GM15510 (cell line): ENCODE measurements around the gene NOXA1.

Source experiments
- POLR2A ChIP-seq: IDR thresholded peaks from 3 replicates; pipeline ENCODE4 v1.6.1; 2011; ENCODE audit warnings: borderline replicate concordance; ENCODE audit not compliant: insufficient read length; ENCODE audit errors: extremely low read depth

The NOXA1 gene

DNA sequence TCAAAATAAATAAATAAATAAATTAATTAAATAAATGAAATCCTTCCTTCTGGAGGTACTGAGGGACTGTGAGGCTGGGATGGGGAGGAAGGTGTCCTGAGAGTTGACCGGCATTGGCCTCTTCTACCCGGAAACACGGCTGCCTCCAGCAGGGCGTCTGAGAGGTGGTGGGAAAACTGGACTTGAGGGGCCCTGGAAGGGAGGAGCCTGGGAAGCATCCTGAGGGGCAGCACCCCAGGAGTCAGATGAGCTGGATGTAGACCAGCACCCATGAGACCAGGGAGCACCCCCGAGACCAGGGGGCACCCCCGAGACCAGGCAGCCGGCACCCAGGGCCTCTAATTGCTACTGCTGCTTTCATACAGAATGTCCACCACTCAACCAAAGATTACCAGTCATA lies 44.7 kb downstream of the NOXA1 start:
- TF ChIP-seq POLR2A: no peak

DNA sequence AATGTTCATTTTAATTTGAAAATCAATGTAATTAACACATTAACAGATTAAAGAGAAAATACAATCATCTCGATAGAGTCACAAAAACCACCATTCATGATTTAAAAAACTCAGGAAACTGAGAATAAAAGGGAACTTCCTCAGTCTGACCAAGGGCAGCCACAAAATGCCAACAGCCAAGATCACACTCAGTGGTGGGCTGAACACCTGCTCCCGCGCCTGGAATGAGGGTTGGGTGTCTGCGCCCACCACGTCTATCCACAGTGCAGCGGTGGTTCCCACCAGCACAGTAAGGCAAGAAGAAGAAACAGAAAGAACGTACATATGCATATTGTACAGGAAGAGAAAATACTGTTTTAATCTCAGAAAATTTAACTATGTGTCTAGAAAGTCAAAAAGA lies 47.6 kb downstream of the NOXA1 start:
- TF ChIP-seq POLR2A: no peak

DNA sequence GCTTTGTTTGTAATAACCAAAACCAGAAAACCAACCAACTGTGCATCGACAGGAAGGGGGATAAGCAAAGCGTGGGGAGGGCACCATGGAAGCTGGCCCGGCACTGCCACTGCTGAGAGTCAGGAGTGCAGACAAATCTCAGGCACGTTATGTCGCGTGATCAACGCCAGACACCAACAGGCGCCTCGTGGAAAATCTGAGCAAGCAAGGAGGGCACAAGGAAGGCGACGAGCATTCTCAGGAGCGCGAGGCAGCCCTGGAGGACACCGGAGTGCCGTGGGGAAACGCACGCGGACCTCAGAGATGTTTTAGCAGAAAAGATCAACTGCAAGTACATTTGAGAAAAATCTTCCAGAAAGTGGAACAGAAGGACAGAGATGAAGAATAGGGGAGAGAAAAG lies 51.1 kb downstream of the NOXA1 start:
- TF ChIP-seq POLR2A: no peak

GRCh38 chr9:137475666-137476065 lies 52.5 kb downstream of the NOXA1 start:
- no peak for TF ChIP-seq POLR2A

GRCh38 chr9:137476856-137477255 lies 53.7 kb downstream of the NOXA1 start:
- TF ChIP-seq POLR2A: no peak

DNA sequence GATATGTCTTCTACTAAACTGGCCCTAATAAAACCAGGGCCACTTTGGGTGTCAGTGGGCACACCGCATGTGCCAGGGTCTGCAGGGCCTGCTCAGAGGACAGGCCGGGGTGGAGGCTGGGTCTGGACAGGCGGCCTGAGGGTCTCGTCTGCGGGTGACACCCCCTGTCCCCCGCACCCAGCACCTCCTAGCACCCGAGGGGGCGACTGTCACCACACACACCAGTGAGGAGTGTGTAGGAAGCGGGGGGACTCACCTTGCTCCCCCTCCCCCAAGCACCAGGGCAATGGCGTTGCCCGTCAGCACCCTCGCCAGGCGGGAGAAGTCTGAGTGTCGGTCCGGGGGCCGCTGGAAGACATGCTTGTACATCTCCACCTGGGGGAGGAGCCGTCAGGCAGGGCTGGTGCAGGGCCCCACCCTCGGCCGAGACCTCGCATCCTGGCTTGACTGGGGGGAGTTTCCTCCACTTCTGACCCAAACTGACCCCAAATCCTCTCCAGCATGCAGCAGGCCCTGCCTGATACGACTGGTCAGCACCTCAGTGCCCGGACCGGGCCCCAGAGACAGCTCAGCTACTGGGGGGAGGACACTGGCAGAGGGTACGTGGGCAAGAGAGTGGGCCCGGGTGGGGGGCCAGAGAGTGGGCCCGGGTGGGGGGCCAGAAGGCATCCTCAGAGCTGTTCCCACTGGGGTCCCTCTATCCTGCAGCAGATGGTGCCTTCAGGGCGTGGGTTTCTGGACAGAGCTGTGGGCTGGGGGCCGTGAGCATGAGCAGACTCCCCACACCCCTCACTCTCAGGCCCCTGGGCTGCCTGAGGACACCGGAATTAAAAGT lies 54.8 kb downstream of the NOXA1 start:
- TF ChIP-seq POLR2A: no peak

GRCh38 chr9:137478613-137478961 lies 55.4 kb downstream of the NOXA1 start:
- TF ChIP-seq POLR2A: no peak

- no peak for TF ChIP-seq POLR2A
These were observed 56.0 kb downstream of the NOXA1 start for GRCh38 chr9:137478962-137479861.

DNA sequence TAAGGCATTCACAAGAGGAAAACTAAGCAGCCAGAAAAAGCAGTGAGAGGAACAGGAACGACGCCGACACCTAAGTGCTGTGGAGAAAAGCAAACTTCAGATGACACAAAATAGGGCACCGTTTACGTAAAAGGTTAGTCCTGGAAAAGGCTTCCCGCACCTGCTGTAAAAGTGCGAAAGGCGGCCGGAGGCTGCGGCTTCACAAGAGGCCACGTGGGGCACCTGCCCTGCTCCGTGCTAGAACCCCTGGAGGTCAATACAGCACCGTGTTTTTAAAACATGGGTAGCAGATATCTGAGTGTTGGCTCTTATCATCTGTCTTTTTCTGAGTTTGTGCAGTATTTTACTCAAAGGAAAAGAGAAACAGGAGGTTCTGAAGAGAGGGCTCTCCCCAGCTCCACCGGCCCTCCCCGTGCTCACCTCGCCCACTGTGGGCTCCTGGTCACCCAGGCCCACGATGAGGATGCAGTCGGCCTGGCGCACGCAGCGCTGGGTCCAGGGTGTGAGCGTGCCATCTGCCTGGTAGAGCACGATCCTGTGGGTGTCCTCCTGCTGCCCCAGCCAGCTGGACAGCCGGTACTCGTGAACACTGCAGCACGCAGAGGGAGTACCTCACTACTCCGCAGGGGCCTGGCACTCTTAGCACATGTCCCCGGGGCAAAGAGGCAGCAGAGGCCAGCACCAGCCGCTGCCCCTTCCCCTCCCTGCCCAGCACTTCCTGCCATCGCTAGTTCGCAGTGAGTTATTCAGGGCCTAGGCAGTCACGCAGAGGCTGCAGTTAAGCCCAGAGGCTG lies 56.9 kb downstream of the NOXA1 start:
- TF ChIP-seq POLR2A: no peak

GRCh38 chr9:137480686-137481683 lies 57.8 kb downstream of the NOXA1 start:
- TF ChIP-seq POLR2A: no peak

DNA sequence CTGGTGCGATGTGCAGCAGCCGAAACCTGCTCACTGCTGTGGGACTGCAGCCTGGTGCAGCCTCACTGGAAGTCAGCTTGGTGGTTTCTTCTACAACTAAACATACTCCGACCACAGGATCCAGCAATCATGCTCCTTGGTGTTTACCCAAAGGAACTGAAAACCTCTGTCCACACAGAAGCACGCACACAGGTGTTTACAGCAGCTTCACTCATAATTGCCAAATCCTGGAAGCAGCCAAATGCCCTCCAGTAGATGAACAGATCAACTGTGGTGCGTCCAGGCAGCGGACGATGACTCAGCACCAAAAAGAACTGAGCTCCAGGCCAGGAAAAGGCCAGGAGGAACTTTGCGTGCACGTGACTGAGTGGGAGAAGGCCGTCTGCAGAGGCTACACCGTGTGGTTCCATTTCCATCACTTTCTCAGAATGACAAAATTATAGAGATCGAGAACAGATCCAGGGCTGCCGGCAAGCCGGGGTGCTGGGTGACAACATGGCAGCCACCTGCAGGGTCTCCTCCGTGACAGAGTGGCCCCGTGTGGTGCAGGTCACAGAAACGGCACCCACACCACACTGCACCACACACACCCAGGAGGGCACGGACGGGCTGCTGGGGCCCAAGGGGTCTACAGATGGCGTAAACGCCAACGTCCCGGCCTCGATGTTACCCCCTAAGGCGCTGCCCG lies 59.0 kb downstream of the NOXA1 start:
- TF ChIP-seq POLR2A: no peak
